ENCODE measurements around the gene TSGA10. TPM values are rescaled to one million over a fixed set of nuclear protein-coding genes. Genes with fewer than 3 reads are reported as not detected.
"Not testable (repeated sequence)": the region's sequence is repeated elsewhere in the genome, so short reads cannot be mapped to it uniquely, and the experiment has no call there.

The TSGA10 gene
- polyA plus RNA-seq, 1 donor: 10.0 TPM

- H3K27ac ChIP-seq (ENCODE audit: low read length): no peak overlapping the region
- H3K4me3 ChIP-seq (ENCODE audit: low read length): no peak overlapping the region
- H3K4me1 ChIP-seq (ENCODE audit: control insufficient read depth, insufficient read depth, low read length): no peaks in the 10 kb centered on the region
- DNase-seq: no peak
- H3K9me3 ChIP-seq (ENCODE audit: control insufficient read depth, low read depth, low read length): no peaks in the 10 kb centered on the region
- no peaks in the 10 kb centered on the region for H3K36me3 ChIP-seq (ENCODE audit: control insufficient read depth, insufficient read depth, low read length)
- H3K27me3 ChIP-seq (ENCODE audit: control insufficient read depth, insufficient read depth, low read length): no peaks in the 10 kb centered on the region
- WGBS (ENCODE audit: insufficient coverage, low lambda C conversion rate): 100% methylated on average over 1 of the region's 3 CpGs
Measured at GRCh38 chr2:99031481-99031880, 123.3 kb downstream of the TSGA10 start.

DNA sequence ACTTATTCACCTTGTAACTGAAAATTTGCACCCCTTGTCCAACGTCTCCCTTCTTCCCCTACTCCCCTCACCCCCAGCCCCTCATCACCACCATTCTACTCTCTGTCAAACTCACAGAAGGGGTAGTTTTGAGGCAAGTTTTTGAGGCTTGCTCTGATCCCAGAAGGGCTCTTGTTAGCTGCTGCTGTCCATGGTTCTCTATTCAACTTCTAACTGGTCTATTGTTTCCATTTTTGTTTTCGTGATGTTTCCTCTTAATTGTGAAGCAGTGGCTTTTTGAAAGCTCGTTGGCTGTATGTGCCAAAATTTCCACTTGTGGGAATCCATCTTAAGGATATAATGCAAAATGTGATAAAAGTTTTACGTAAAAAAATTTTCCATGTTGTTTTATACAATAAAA, 126.2 kb downstream of the TSGA10 start:
- DNase-seq: no peak
- no peak overlapping the region for H3K27ac ChIP-seq (ENCODE audit: low read length)
- no peaks in the 10 kb centered on the region for H3K36me3 ChIP-seq (ENCODE audit: control insufficient read depth, insufficient read depth, low read length)
- H3K4me1 ChIP-seq (ENCODE audit: control insufficient read depth, insufficient read depth, low read length): no peaks in the 10 kb centered on the region
- H3K27me3 ChIP-seq (ENCODE audit: control insufficient read depth, insufficient read depth, low read length): no peaks in the 10 kb centered on the region
- WGBS (ENCODE audit: insufficient coverage, low lambda C conversion rate): 94% methylated on average over 3 of the region's 4 CpGs
- H3K4me3 ChIP-seq (ENCODE audit: low read length): no peak overlapping the region
- peaks cover 3% of the 10 kb centered on the region for H3K9me3 ChIP-seq (ENCODE audit: control insufficient read depth, low read depth, low read length)

- WGBS (ENCODE audit: insufficient coverage, low lambda C conversion rate): no CpG with 5 or more reads among the region's 4 CpGs
- Histone ChIP-seq H3K4me1 (ENCODE audit: control insufficient read depth, insufficient read depth, low read length) (no peaks in the 10 kb centered on the region), H3K9me3 (ENCODE audit: control insufficient read depth, low read depth, low read length) (peaks cover 3% of the 10 kb centered on the region), H3K36me3 (ENCODE audit: control insufficient read depth, insufficient read depth, low read length) (no peaks in the 10 kb centered on the region), H3K27me3 (ENCODE audit: control insufficient read depth, insufficient read depth, low read length) (no peaks in the 10 kb centered on the region), H3K4me3 (ENCODE audit: low read length) (no peak overlapping the region), H3K27ac (ENCODE audit: low read length) (no peak overlapping the region)
- no peak for DNase-seq
Measured at GRCh38 chr2:99027856-99028255, 126.9 kb downstream of the TSGA10 start.

DNA sequence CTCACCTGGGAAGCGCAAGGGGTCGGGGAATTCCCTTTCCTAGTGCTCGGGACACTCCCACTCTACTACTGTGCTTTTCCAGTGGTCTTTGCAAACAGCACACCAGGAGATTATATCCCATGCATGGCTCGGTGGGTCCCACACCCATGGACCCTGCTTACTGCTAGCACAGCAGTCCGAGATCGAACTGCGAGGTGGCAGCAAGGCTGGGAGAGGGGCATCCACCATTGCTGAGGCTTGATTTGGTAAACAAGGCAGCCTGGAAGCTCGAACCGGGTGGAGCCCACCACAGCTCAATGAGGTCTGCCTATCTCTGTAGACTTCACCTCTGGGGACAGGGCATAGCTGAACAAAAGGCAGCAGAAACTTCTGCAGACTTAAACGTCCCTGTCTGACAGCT, 154.0 kb downstream of the TSGA10 start:
- Histone ChIP-seq H3K27me3 (ENCODE audit: control insufficient read depth, insufficient read depth, low read length) (no peaks in the 10 kb centered on the region), H3K9me3 (ENCODE audit: control insufficient read depth, low read depth, low read length) (no peaks in the 10 kb centered on the region), H3K27ac (ENCODE audit: low read length) (no peak overlapping the region), H3K4me1 (ENCODE audit: control insufficient read depth, insufficient read depth, low read length) (no peaks in the 10 kb centered on the region), H3K36me3 (ENCODE audit: control insufficient read depth, insufficient read depth, low read length) (no peaks in the 10 kb centered on the region), H3K4me3 (ENCODE audit: low read length) (no peak overlapping the region)
- DNase-seq: no peak
- no CpG with 5 or more reads among the region's 10 CpGs for WGBS (ENCODE audit: insufficient coverage, low lambda C conversion rate)

GRCh38 chr2:98988695-98989094, 166.0 kb downstream of the TSGA10 start:
- DNase-seq; H3K9me3 ChIP-seq (ENCODE audit: control insufficient read depth, low read depth, low read length); H3K4me3 ChIP-seq (ENCODE audit: low read length); H3K4me1 ChIP-seq (ENCODE audit: control insufficient read depth, insufficient read depth, low read length); H3K27ac ChIP-seq (ENCODE audit: low read length); H3K36me3 ChIP-seq (ENCODE audit: control insufficient read depth, insufficient read depth, low read length); H3K27me3 ChIP-seq (ENCODE audit: control insufficient read depth, insufficient read depth, low read length): not testable (repeated sequence)
- no CpG with 5 or more reads among the region's 28 CpGs for WGBS (ENCODE audit: insufficient coverage, low lambda C conversion rate)

GRCh38 chr2:98985905-98986666, 168.7 kb downstream of the TSGA10 start:
- WGBS (ENCODE audit: insufficient coverage, low lambda C conversion rate): 71% methylated on average over 1 of the region's 2 CpGs
- Histone ChIP-seq H3K4me3 (ENCODE audit: low read length) (no peak overlapping the region), H3K27ac (ENCODE audit: low read length) (no peak overlapping the region), H3K4me1 (ENCODE audit: control insufficient read depth, insufficient read depth, low read length) (no peaks in the 10 kb centered on the region), H3K36me3 (ENCODE audit: control insufficient read depth, insufficient read depth, low read length) (no peaks in the 10 kb centered on the region), H3K27me3 (ENCODE audit: control insufficient read depth, insufficient read depth, low read length) (no peaks in the 10 kb centered on the region), H3K9me3 (ENCODE audit: control insufficient read depth, low read depth, low read length) (peaks cover 5% of the 10 kb centered on the region)
- DNase-seq: no peak

DNA sequence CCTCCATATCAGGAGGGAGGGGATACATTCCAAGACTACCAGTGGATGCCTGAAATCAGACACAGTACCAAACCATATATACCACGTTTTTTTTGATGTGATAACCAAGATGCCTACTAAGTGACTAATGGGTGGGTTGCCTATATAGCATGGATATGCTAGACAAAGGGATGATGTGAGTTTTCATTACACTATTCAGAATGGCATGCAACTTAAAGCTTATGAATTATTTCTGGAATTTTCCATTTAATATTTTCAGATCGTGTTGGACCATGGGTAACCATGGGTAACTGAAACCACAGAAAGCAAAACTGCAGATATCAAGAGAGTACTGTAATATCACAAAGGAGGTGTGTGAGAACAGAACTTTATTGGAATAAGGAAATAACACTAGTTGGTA, 179.1 kb downstream of the TSGA10 start:
- Histone ChIP-seq H3K4me3 (ENCODE audit: low read length) (no peak overlapping the region), H3K27ac (ENCODE audit: low read length) (no peak overlapping the region), H3K36me3 (ENCODE audit: control insufficient read depth, insufficient read depth, low read length) (no peaks in the 10 kb centered on the region), H3K4me1 (ENCODE audit: control insufficient read depth, insufficient read depth, low read length) (no peaks in the 10 kb centered on the region), H3K27me3 (ENCODE audit: control insufficient read depth, insufficient read depth, low read length) (no peaks in the 10 kb centered on the region), H3K9me3 (ENCODE audit: control insufficient read depth, low read depth, low read length) (peaks cover 12% of the 10 kb centered on the region)
- WGBS (ENCODE audit: insufficient coverage, low lambda C conversion rate): 100% methylated on average over 1 of the region's 2 CpGs
- DNase-seq: no peak

DNA sequence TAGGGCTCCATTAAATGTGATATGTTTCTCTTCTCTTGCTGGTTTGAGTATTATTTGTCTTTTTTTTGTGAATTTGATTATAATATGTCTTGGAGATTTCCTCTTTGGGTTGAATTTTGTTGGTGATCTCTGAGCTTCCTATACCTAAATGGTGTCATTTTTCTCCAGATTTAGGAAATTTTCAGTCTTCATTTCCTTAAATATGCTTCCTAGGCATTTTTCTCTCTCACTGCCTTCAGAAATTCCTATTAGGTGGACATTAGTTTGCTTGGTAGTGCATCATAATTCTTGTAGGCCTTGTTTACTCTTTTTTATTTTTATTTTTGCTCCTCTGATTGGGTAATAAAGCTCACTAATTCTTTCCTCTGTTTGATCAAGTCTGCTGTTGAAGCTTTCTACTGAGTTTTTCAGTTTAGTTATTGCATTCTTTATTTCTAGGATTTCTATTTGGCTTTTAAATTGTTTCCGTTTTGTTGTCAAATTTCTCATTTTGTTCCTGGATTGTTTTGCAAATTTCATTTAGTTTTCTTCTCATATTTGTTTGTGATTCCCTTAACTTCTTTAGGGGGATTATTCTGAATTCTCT, 182.1 kb downstream of the TSGA10 start:
- DNase-seq: no peak
- H3K27ac ChIP-seq (ENCODE audit: low read length): no peak overlapping the region
- no peaks in the 10 kb centered on the region for H3K4me1 ChIP-seq (ENCODE audit: control insufficient read depth, insufficient read depth, low read length)
- 100% methylated on average over 1 of the region's 1 CpG for WGBS (ENCODE audit: insufficient coverage, low lambda C conversion rate)
- peaks cover 12% of the 10 kb centered on the region for H3K9me3 ChIP-seq (ENCODE audit: control insufficient read depth, low read depth, low read length)
- no peak overlapping the region for H3K4me3 ChIP-seq (ENCODE audit: low read length)
- no peaks in the 10 kb centered on the region for H3K27me3 ChIP-seq (ENCODE audit: control insufficient read depth, insufficient read depth, low read length)
- no peaks in the 10 kb centered on the region for H3K36me3 ChIP-seq (ENCODE audit: control insufficient read depth, insufficient read depth, low read length)

DNA sequence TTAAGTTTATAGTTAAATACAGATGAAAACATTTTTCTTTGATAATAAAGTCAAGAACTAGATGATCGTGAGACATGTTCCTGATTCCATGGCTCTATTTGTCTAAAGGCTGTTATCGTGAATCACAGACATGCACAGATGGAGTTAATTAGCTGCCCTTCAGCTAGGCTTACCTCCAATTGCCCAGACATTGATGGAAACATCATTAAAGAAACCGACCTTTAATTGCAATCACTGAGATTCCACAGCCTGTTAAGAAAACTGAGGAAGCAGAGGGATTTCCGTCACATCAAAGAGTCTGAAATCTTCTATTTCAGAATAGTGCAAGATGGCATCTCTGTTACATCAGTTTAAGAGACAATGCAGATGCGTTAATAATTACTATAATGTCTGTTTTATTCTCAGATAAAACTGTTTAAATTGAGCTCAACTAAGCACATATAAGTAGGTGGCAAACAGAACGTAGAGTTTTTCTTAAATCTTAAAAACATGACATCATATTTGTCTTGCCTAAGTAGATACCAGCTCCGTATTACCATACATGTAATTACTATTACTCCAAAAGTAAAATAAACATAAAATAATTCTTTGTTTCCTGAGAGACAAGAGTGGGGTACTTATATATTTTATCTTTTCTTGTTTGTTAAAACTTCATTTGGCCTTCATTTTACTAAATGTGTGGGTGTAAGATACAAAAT, 194.8 kb downstream of the TSGA10 start:
- H3K27me3 ChIP-seq (ENCODE audit: control insufficient read depth, insufficient read depth, low read length): no peaks in the 10 kb centered on the region
- H3K4me3 ChIP-seq (ENCODE audit: low read length): no peak overlapping the region
- WGBS (ENCODE audit: insufficient coverage, low lambda C conversion rate): 67% methylated on average over 3 of the region's 7 CpGs
- no peaks in the 10 kb centered on the region for H3K9me3 ChIP-seq (ENCODE audit: control insufficient read depth, low read depth, low read length)
- H3K36me3 ChIP-seq (ENCODE audit: control insufficient read depth, insufficient read depth, low read length): no peaks in the 10 kb centered on the region
- no peak overlapping the region for H3K27ac ChIP-seq (ENCODE audit: low read length)
- no peaks in the 10 kb centered on the region for H3K4me1 ChIP-seq (ENCODE audit: control insufficient read depth, insufficient read depth, low read length)
- DNase-seq: no peak

- no peaks in the 10 kb centered on the region for H3K4me1 ChIP-seq (ENCODE audit: control insufficient read depth, insufficient read depth, low read length)
- DNase-seq: no peak
- no peak overlapping the region for H3K4me3 ChIP-seq (ENCODE audit: low read length)
- H3K27me3 ChIP-seq (ENCODE audit: control insufficient read depth, insufficient read depth, low read length): peaks cover 2% of the 10 kb centered on the region
- no CpG with 5 or more reads among the region's 4 CpGs for WGBS (ENCODE audit: insufficient coverage, low lambda C conversion rate)
- no peak overlapping the region for H3K27ac ChIP-seq (ENCODE audit: low read length)
- H3K9me3 ChIP-seq (ENCODE audit: control insufficient read depth, low read depth, low read length): no peaks in the 10 kb centered on the region
- no peaks in the 10 kb centered on the region for H3K36me3 ChIP-seq (ENCODE audit: control insufficient read depth, insufficient read depth, low read length)
Measured at GRCh38 chr2:98952966-98953365, 201.8 kb downstream of the TSGA10 start.

Data from large intestine (tissue), 3 donors.